GM20000 (cell line): ENCODE results near the gene AGGF1.
"Not testable (repeated sequence)": the region's sequence is repeated elsewhere in the genome, so short reads cannot be mapped to it uniquely, and the experiment has no call there.

Experiments used
- DNase-seq: peaks from one replicate; pipeline ENCODE4 v3.0.0; 2012; ENCODE audit warnings: low spot score
- CTCF ChIP-seq: IDR thresholded peaks from 2 replicates; pipeline ENCODE4 v1.5.1; 2012; ENCODE audit warnings: mild to moderate bottlenecking, control low read depth; ENCODE audit errors: extremely low read depth, missing control alignments

The AGGF1 gene

GRCh38 chr5:77065256-77065655 lies 35.1 kb downstream of the AGGF1 start:
- TF ChIP-seq CTCF: no peak

GRCh38 chr5:77066184-77066583 lies 36.0 kb downstream of the AGGF1 start:
- no peak for DNase-seq
- TF ChIP-seq CTCF: no peak

More at GRCh38 chr5:77065256-77065655, 35.1 kb downstream of the AGGF1 start:
- DNase-seq: no peak

- TF ChIP-seq CTCF: no peak
- DNase-seq: no peak
Observed at GRCh38 chr5:77066823-77067442, 36.7 kb downstream of the AGGF1 start.

GRCh38 chr5:77073667-77074066 lies 43.5 kb downstream of the AGGF1 start:
- TF ChIP-seq CTCF: no peak
- no peak for DNase-seq

GRCh38 chr5:77074745-77075144 lies 44.5 kb downstream of the AGGF1 start:
- no peak for DNase-seq
- no peak for TF ChIP-seq CTCF

GRCh38 chr5:77076961-77077828 lies 47.0 kb downstream of the AGGF1 start:
- peak; percentile 93 for DNase-seq
- peak; percentile 88 for TF ChIP-seq CTCF

- TF ChIP-seq CTCF: no peak
- DNase-seq: no peak
Observed at GRCh38 chr5:77077829-77078176, 47.6 kb downstream of the AGGF1 start.

GRCh38 chr5:77080479-77080878 lies 50.3 kb downstream of the AGGF1 start:
- DNase-seq: not testable (repeated sequence)
